Mammary epithelial cell (primary cell): ENCODE data around the gene SLF2.

Experiments
- EZH2 ChIP-seq: IDR thresholded peaks from 2 replicates; pipeline ENCODE4 v1.6.1; 2012; ENCODE audit warnings: low read length, inconsistent platforms, borderline replicate concordance
- TF ChIP-seq, protein P1 (sequence below), 2 donors: IDR thresholded peaks in 1 of 2; conservative IDR thresholded peaks in 1 of 2; 2 replicates each; pipeline ENCODE4 v1.5.1; 2011 to 2012; ENCODE audit warnings: inconsistent platforms in 2 of 2, low read length in 2 of 2, mild to moderate bottlenecking in 2 of 2, control low read depth in 1 of 2, low read depth in 1 of 2; ENCODE audit not compliant: insufficient read depth in 1 of 2; ENCODE audit errors: extremely low read depth in 1 of 2

- TF ChIP-seq, protein P1, sequence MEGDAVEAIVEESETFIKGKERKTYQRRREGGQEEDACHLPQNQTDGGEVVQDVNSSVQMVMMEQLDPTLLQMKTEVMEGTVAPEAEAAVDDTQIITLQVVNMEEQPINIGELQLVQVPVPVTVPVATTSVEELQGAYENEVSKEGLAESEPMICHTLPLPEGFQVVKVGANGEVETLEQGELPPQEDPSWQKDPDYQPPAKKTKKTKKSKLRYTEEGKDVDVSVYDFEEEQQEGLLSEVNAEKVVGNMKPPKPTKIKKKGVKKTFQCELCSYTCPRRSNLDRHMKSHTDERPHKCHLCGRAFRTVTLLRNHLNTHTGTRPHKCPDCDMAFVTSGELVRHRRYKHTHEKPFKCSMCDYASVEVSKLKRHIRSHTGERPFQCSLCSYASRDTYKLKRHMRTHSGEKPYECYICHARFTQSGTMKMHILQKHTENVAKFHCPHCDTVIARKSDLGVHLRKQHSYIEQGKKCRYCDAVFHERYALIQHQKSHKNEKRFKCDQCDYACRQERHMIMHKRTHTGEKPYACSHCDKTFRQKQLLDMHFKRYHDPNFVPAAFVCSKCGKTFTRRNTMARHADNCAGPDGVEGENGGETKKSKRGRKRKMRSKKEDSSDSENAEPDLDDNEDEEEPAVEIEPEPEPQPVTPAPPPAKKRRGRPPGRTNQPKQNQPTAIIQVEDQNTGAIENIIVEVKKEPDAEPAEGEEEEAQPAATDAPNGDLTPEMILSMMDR (conservative IDR thresholded peaks at IDR 0.05 in 1 of 2, IDR thresholded peaks at IDR 0.05 in 1 of 2; ENCODE audit: extremely low read depth in 1 of 2, insufficient read depth in 1 of 2, low read depth in 1 of 2, low read length in 2 of 2), result no peak
- TF ChIP-seq EZH2, result no peak
Measured at GRCh38 chr10:101006593-101007098, 93.9 kb downstream of the SLF2 start.
